Retina (tissue), 1 donor: ENCODE measurements around the gene ATG7.
A peak's percentile ranks its signal among the peaks of the same experiment; 100 is the strongest.

Experiments used
- DNase-seq: peaks from one replicate; pipeline ENCODE4 v3.0.0-alpha.2; 2016

ATG7 gene, protein sequence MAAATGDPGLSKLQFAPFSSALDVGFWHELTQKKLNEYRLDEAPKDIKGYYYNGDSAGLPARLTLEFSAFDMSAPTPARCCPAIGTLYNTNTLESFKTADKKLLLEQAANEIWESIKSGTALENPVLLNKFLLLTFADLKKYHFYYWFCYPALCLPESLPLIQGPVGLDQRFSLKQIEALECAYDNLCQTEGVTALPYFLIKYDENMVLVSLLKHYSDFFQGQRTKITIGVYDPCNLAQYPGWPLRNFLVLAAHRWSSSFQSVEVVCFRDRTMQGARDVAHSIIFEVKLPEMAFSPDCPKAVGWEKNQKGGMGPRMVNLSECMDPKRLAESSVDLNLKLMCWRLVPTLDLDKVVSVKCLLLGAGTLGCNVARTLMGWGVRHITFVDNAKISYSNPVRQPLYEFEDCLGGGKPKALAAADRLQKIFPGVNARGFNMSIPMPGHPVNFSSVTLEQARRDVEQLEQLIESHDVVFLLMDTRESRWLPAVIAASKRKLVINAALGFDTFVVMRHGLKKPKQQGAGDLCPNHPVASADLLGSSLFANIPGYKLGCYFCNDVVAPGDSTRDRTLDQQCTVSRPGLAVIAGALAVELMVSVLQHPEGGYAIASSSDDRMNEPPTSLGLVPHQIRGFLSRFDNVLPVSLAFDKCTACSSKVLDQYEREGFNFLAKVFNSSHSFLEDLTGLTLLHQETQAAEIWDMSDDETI

GRCh38 chr3:11271986-11272904, at the start of gene ATG7:
TSS of gene ATG7 (plus strand) at chr3:11272397. CDS start at chr3:11298696, 26,299 bp downstream.
- peak; percentile 98 for DNase-seq

DNA sequence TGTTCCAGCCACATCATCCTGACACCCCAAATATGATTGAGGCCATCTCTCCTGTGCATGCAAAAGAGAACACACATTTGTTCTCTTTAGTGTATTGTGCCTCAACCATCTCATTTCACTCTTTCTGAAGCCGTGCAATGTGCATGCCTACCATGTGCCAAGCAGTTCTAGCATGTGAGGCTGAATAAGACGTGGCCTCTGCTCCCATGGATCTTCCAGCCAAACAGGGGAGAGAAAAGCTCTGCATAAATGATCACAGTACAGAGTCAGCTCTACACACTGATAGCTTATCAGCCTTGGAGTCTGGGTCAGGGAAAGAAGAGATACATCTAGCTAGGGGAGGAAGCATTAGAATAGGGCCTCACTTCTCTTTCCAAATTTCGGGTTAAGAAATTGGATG, 48.2 kb upstream of the ATG7 start:
- no peak for DNase-seq

DNA sequence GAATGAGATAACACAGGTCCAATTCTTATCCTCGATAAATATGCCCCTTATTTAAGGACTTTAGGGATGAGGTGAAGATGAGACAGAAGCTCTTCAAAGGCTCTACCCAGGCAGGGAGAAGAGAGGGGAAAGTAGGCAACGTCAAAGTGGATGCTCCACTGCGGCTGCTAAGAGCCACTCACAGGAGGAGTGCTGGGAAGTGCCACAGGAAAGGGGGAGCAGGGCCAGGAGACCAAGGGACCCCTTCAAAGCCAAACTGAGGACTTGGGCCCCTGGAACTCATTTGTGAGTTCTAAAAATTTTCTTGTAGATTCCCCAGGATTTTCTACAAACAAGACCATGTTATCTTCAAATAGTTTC, 47.3 kb upstream of the ATG7 start:
- no peak for DNase-seq

DNA sequence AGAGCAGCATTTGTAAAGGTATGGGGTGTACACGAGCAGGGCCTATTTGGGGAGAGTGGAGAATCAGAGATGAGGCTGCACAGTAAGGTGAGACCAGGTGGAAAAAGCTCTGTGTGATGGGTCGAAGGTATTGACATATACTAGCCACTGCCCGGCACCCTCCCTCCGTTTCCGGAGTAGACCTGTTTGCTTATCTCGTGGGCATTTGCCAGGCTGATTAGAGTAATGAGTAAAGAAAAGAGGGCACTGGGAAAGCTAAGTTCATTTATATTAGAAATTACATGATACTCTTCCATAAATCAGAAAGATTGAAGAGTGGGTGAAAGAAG, 46.2 kb upstream of the ATG7 start:
- DNase-seq, result no peak

DNA sequence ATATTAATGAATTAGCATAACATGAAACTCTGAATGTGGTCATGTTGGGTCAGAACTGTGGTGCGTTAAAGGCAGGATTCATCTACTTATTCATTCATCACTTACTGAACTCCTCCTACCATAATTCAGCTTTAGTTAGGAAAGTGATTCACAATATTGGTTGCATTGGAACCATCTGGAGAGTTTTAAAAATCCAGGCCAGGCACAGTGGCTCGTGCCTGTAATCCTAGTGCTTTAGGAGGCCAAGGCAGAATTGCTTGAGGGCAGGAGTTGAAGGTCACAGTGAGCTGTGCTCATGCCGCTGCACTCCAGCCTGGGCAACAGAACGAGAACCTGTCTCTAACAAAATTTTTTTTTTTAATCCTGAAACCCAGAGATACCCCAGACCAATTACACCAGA, 44.2 kb upstream of the ATG7 start:
- no peak for DNase-seq

DNA sequence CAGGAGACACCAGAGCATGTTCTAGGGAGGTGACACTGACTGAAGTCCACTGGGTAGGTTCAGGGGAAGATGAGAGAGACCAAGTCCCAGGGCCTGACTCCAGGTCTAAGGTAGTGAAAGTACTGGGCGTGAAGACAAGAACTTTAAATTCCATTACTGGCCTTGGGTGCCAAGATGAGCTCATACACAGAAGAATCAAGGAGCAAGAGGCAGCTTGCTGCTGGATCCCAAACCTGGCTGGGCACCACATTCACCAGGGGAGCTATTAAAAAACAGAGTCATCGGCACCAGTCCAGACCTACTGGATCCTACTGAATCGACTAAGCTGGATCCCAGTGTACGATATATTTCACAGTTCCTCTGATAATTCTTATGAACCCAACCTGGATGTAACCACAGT, 42.1 kb upstream of the ATG7 start:
- DNase-seq, result no peak

DNA sequence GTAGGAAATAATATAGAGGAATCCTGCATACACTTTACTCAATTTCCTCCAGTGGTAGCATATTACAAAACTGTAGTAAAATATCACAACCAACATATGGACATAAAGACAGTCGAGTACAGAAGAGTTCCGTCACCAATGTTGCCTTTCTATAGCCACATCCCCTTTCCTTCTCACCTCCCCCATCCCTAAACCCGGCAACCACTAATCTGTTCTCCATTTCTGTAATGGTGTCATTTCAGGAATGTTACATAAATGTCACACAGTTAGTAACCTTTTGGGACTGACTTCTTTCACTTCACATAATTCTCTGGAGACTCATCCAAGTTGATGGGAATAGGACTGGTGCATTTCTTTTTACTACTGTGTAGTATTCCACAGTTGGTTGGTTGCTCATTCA, 41.4 kb upstream of the ATG7 start:
- DNase-seq, result no peak

GRCh38 chr3:11235385-11235784, 36.8 kb upstream of the ATG7 start:
- no peak for DNase-seq

- DNase-seq, result no peak
These were observed 35.4 kb upstream of the ATG7 start for GRCh38 chr3:11236588-11237461.

GRCh38 chr3:11238060-11238459, 34.1 kb upstream of the ATG7 start:
- DNase-seq, result no peak

- DNase-seq, result no peak
These were observed 33.3 kb upstream of the ATG7 start for GRCh38 chr3:11238880-11239279.

GRCh38 chr3:11239796-11240195, 32.4 kb upstream of the ATG7 start:
- no peak for DNase-seq

GRCh38 chr3:11240496-11240895, 31.7 kb upstream of the ATG7 start:
- DNase-seq, result no peak

- no peak for DNase-seq
These were observed 28.0 kb upstream of the ATG7 start for GRCh38 chr3:11244121-11244677.

DNA sequence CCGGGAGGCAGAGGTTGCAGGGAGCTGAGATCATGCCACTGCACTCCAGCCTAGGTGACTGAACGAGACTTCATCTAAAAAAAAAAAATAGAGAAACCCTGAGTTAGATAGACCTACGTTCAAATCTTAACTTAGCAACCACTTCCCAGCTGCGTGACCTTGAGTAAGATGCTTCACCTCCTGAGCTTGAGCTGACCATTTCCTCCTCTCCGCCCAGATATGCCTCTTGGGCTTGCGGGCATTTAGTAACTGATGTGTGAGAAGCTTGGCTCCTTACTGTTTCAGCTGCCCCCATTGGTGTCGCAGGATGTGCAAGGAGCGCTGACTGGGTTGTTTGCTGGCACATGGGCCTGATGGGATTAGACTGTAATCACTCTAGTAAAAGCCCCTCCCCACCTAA, 26.9 kb upstream of the ATG7 start:
- no peak for DNase-seq

- no peak for DNase-seq
These were observed 26.2 kb upstream of the ATG7 start for GRCh38 chr3:11245827-11246662.

- no peak for DNase-seq
These were observed 25.6 kb upstream of the ATG7 start for GRCh38 chr3:11246663-11246970.

GRCh38 chr3:11247362-11247761, 24.8 kb upstream of the ATG7 start:
- DNase-seq, result no peak

DNA sequence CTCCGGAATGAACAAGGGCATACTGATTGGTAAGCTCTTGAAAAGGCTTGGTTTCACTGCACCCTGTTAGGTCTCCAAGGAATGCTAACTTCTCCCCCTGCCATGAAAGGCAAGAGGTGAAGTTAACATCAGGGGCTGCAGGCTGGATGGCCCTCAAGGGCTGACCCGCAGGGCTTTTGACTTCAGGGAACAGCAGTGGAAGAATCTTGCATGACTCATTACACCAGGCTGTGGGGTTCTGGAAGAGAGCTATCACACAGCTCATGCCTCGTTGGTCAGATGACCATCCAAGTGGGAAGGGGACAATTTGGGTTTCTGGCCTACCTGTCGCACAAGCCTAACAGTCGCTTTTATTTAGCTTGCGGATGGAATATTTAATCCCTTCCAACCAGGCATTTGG, 23.6 kb upstream of the ATG7 start:
- no peak for DNase-seq

DNA sequence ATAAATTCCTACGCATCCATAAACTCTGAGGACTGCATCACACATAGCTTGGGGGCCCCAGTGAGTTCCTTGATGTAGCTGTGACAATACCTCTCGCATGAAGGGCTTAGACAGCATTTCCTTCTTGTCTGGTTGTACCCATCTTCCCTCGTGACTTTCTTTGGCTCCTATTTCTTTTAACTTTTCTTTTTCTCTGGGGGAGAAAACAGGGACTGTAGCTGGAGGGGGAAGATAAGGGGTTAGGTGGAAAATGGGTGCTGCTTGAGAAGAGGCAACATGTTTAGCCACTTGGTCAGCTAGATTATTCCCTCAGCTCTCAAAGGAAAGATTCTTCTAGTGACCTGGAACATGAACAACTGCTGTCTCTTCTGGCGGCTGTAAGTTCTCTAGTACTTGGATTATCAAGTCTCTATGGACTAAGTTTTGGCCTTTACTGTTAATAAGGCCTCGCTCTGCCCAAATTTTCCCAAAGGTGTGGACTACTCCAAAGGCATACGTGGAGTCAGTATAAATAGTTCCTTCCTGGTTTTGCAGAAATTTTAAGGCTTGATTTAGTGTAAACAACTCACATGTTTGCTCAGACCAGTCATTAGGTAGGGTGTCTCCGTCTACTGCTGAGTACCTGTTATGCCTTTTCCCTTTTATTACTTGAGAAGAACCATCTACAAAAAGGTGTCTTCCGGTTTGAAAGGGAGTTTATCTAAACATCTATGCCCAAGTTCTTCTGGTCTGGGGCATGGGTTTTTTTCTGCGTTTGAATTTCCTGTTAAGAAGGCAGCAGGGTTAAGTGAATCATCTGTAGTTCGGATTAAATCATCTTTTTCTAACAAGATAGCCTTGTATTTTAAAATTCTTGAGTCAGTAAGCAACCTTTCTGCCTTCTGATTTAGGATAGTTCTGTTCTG, 21.0 kb upstream of the ATG7 start:
- DNase-seq, result no peak

DNA sequence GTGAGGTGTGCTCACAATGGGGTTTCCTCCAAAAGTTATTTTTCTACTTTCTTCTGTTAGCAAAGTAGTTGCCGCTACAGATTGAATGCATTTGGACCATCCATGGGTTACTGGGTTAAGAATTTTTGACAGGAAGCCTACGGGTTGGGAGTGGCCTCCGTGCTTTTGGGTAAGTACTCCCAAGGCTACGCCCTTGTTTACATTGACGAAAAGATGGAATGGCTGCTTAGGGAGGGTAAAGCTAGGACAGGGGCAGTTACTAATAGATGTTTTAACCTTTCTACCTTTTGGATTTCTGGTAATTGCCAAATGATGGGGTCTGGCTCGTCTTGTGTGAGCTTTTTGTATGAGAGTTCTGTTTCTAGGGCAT, 20.4 kb upstream of the ATG7 start:
- DNase-seq, result no peak
